Stomach (tissue), 9 donors: Measurements from ENCODE around the gene GARS1. TPM values are rescaled to one million over a fixed set of nuclear protein-coding genes. Genes with fewer than 3 reads are reported as not detected.

Source experiments
- DNase-seq, 2 donors: peaks; one replicate each; pipeline versions ENCODE4 v3.0.0 to v3.0.0-alpha.2; 2013 to 2019
- H3K27ac ChIP-seq, 5 donors: fragments of 200-600 bp in 4 of 5; sonication (generic) in 4 of 5; one replicate each; pipeline ENCODE4 v1.5.1; 2013 to 2019; ENCODE audit warnings: mild to moderate bottlenecking in 1 of 5, moderate library complexity in 1 of 5
- H3K27me3 ChIP-seq, 3 donors: fragments of 200-600 bp; sonication (generic); one replicate each; pipeline ENCODE4 v1.5.1; 2017 to 2019; ENCODE audit warnings: mixed run types in 1 of 3
- H3K36me3 ChIP-seq, 4 donors: fragments of 200-600 bp; sonication (generic); 1 replicate in 3 of 4; 2 replicates in 1 of 4; pipeline ENCODE4 v1.5.1; 2016 to 2019
- H3K4me1 ChIP-seq, 4 donors: fragments of 200-600 bp; sonication (generic); one replicate each; pipeline ENCODE4 v1.5.1; 2016 to 2019
- H3K4me3 ChIP-seq, 4 donors: fragments of 200-600 bp; sonication (generic) in 3 of 4; one replicate each; pipeline ENCODE4 v1.5.1; 2016 to 2019; ENCODE audit warnings: mild to moderate bottlenecking in 1 of 4
- H3K9me3 ChIP-seq, 4 donors: fragments of 200-600 bp; sonication (generic); one replicate each; pipeline ENCODE4 v1.5.1; 2016 to 2019
- CTCF ChIP-seq, 7 experiments: fragments of 450-650 bp in 4 of 7; fragments of 200-600 bp in 3 of 7; sonication (generic) in 3 of 7; IDR thresholded peaks; one replicate each; pipeline ENCODE4 v1.5.1; 2016 to 2019; ENCODE audit warnings: antibody characterized with exemption in 7 of 7, control low read depth in 2 of 7, mild to moderate bottlenecking in 1 of 7
- EP300 ChIP-seq: sonication (generic); formaldehyde crosslinking; IDR thresholded peaks from one replicate; pipeline ENCODE4 v1.6.1; 2017; ENCODE audit warnings: antibody characterized with exemption
- POLR2A ChIP-seq, 4 donors: fragments of 450-650 bp; IDR thresholded peaks; one replicate each; pipeline ENCODE4 v1.6.1; 2016; ENCODE audit warnings: antibody characterized with exemption in 4 of 4, control low read depth in 2 of 4, mild to moderate bottlenecking in 1 of 4, moderate library complexity in 1 of 4
- POLR2AphosphoS5 ChIP-seq, 3 donors: sonication (generic); formaldehyde crosslinking; IDR thresholded peaks; one replicate each; pipeline ENCODE4 v1.6.1; 2016; ENCODE audit warnings: antibody characterized with exemption in 3 of 3
- WGBS, 5 donors: extraction: QIAGEN DNeasy Blood & Tissue Kit in 3 of 5; methylation state at CpG; one replicate each; pipeline versions ENCODE4 v1.1.5 to v1.1.7; 2013 to 2018; 5-methylcytosine and 5-hydroxymethylcytosine counted together
- intact Hi-C: fragments of 100-400 bp; cut with DNase I; formaldehyde crosslinking; loops from one replicate; pipeline ENCODE4 v1.15.1; 2023; ENCODE audit warnings: low total_unique reads
- polyA plus RNA-seq, 3 donors: library from polyadenylated mRNA; stranded (reverse); fragments of 200-250 nt; gene quantifications; one replicate each; pipeline ENCODE4 v1.2.3, GENCODE V29; 2013
- total RNA-seq, 5 donors: library from RNA; depleted of rRNA; stranded (reverse); fragments of >200 nt; gene quantifications; one replicate each; pipeline versions ENCODE4 v1.1.0 to v1.2.3, GENCODE V29; 2014 to 2016
- donor health status: healthy with polysubstance abuse.
- donor health status: Bipolar disorder and iron deficiency.
- donor health status: healthy.

The GARS1 gene
- total and polyA plus RNA-seq, 8 donors, result 37.5 to 124 (median 74.8) TPM

DNA sequence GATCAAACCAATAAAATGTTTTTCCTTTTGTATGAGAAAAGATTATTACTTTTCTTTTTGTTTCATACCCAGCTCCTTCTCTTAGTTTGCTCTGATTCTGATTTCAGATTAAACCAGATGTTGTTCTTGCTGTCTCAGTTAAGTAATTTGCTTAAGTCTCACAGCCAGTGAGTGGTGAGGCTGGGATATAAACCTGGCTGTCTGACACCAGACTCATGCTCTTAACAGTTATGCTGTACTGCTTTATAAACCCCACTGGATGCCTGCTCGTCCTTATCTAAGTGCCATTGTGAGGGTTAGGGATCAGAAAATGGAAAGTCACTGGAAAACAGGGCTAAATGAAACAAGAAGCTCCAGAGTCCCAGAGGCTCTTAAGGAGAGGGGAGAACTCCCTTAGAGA lies 24.3 kb downstream of the GARS1 start:
- no peaks in the 10 kb centered on the region for H3K9me3 ChIP-seq
- peaks cover 52 to 100% (median 97%) of the 10 kb centered on the region in 4 donors for H3K36me3 ChIP-seq
- no peak for DNase-seq
- intact Hi-C loops, result no loop called here
- H3K27ac ChIP-seq, result no peak overlapping the region
- no peaks in the 10 kb centered on the region for H3K27me3 ChIP-seq
- TF ChIP-seq CTCF (IDR thresholded peaks at IDR 0.05) (no peak), POLR2AphosphoS5 (IDR thresholded peaks at IDR 0.05) (no peak), EP300 (no peak), POLR2A (IDR thresholded peaks at IDR 0.05) (no peak)
- 56 to 85% (median 69%) methylated on average over 1 of the region's 1 CpG for WGBS, 5 donors
- peaks cover 0 to 11% (median 0%) of the 10 kb centered on the region in 4 donors for H3K4me1 ChIP-seq
- H3K4me3 ChIP-seq, result no peak overlapping the region

GRCh38 chr7:30625283-30625682 lies 30.6 kb downstream of the GARS1 start:
- 61 to 90% (median 85%) methylated on average over 1 of the region's 1 CpG for whole genome bisulfite sequencing, 5 donors
- no peaks in the 10 kb centered on the region for H3K27me3 ChIP-seq
- no peaks in the 10 kb centered on the region for H3K9me3 ChIP-seq
- no peak overlapping the region for H3K4me3 ChIP-seq
- H3K4me1 ChIP-seq, result no peaks in the 10 kb centered on the region
- no peak for TF ChIP-seq EP300
- TF ChIP-seq POLR2AphosphoS5 (IDR thresholded peaks at IDR 0.05), result no peak
- TF ChIP-seq POLR2A (IDR thresholded peaks at IDR 0.05), result no peak
- no peak for TF ChIP-seq CTCF (IDR thresholded peaks at IDR 0.05)
- intact Hi-C loops, result no loop called here
- no peak overlapping the region for H3K27ac ChIP-seq
- DNase-seq, result no peak
- peaks cover 47 to 100% (median 97%) of the 10 kb centered on the region in 4 donors for H3K36me3 ChIP-seq

DNA sequence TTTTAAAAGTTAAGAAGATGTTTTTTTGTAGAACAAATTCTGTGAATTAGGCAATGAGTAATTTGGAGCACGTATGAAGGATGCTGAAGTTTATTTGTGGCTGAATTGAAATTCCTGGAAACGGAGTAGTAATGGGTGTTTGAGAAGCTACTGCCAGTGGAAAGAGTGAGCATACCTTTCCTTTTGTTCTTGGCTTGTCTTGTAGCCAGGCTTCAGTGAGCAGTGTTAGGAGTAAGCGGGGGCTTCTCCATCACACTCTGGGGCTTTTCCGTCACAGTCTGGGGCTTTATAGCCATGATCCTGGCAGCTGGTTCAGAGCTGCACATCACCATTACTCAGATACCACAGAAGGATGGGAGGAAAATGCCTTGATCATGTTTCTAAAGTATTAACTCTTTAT lies 32.3 kb downstream of the GARS1 start:
- TF ChIP-seq POLR2A (IDR thresholded peaks at IDR 0.05) (no peak), CTCF (IDR thresholded peaks at IDR 0.05) (no peak), POLR2AphosphoS5 (IDR thresholded peaks at IDR 0.05) (no peak), EP300 (no peak)
- Histone ChIP-seq H3K4me1 (no peaks in the 10 kb centered on the region), H3K4me3 (no peak overlapping the region), H3K36me3 (peaks cover 45 to 100% (median 97%) of the 10 kb centered on the region in 4 donors), H3K27me3 (no peaks in the 10 kb centered on the region), H3K27ac (no peak overlapping the region), H3K9me3 (no peaks in the 10 kb centered on the region)
- intact Hi-C loops, result no loop called here
- DNase-seq, result no peak
- 87 to 94% (median 88%) methylated on average over 4 of the region's 4 CpGs for WGBS, 5 donors

DNA sequence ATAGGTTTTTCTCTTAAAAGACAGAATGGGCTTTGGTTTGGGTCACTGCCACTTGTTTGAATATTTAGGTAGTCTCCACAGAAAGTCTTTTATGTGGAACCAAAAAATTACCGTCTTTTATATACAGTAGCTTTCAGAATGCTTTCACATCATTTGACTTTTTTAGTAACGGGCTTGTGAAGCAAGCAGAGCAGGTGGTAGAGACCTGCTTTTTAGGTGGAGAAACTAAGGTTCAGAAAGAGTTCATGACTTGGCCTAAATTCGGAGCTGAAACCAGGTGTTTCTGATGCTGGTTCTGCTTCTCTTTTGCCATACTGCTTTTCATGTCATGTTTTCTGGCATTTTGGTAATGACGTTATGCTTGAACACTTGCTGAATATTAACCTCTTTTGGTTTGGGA lies 36.3 kb downstream of the GARS1 start:
- Histone ChIP-seq H3K4me1 (no peaks in the 10 kb centered on the region), H3K9me3 (no peaks in the 10 kb centered on the region), H3K4me3 (no peak overlapping the region), H3K27ac (no peak overlapping the region), H3K27me3 (no peaks in the 10 kb centered on the region), H3K36me3 (peaks cover 60 to 100% (median 100%) of the 10 kb centered on the region in 4 donors)
- 92 to 97% (median 94%) methylated on average over 4 of the region's 4 CpGs for WGBS, 5 donors
- TF ChIP-seq POLR2A (IDR thresholded peaks at IDR 0.05), result no peak
- TF ChIP-seq CTCF (IDR thresholded peaks at IDR 0.05), result no peak
- TF ChIP-seq POLR2AphosphoS5 (IDR thresholded peaks at IDR 0.05), result no peak
- no peak for TF ChIP-seq EP300
- intact Hi-C loops, result no loop called here
- no peak for DNase-seq
